ENCODE results near the gene BOD1L2. TPM values are rescaled to one million over a fixed set of nuclear protein-coding genes. Genes with fewer than 3 reads are reported as not detected.

The BOD1L2 gene
- total RNA-seq, 4 donors from 2014 or later: not detected

GRCh38 chr18:57128220-57128932 lies 18.5 kb upstream of the BOD1L2 start:
- Histone ChIP-seq H3K9me3 (no peaks in the 10 kb centered on the region), H3K27ac (replicated peaks in 1 of 4) (no peak overlapping the region), H3K4me3 (no peak overlapping the region), H3K4me1 (no peaks in the 10 kb centered on the region), H3K36me3 (no peaks in the 10 kb centered on the region), H3K27me3 (peaks cover 0 to 50% (median 0%) of the 10 kb centered on the region in 4 donors)
- TF ChIP-seq EP300 (IDR thresholded peaks at IDR 0.05) (no peak), POLR2A (IDR thresholded peaks at IDR 0.05; ENCODE audit: low read depth) (no peak), POLR2AphosphoS5 (IDR thresholded peaks at IDR 0.05) (no peak), CTCF (IDR thresholded peaks at IDR 0.05) (no peak)
- intact Hi-C loops (cut with DNase I): no loop called here
- DNase-seq (ENCODE audit: extremely low spot score): no peak
- 83% methylated on average over 6 of the region's 8 CpGs for WGBS

GRCh38 chr18:57131101-57131500 lies 15.8 kb upstream of the BOD1L2 start:
- H3K27ac ChIP-seq (replicated peaks in 1 of 4): no peak overlapping the region
- peaks cover 0 to 33% (median 0%) of the 10 kb centered on the region in 4 donors for H3K27me3 ChIP-seq
- H3K4me3 ChIP-seq: no peak overlapping the region
- H3K9me3 ChIP-seq: peaks cover 0 to under 1% (median 0%) of the 10 kb centered on the region in 4 donors
- H3K4me1 ChIP-seq: no peaks in the 10 kb centered on the region
- intact Hi-C loops (cut with DNase I): no loop called here
- DNase-seq (ENCODE audit: extremely low spot score): no peak
- whole genome bisulfite sequencing: 69% methylated on average over 5 of the region's 5 CpGs
- no peaks in the 10 kb centered on the region for H3K36me3 ChIP-seq
- TF ChIP-seq POLR2AphosphoS5 (IDR thresholded peaks at IDR 0.05) (no peak), EP300 (IDR thresholded peaks at IDR 0.05) (no peak), CTCF (IDR thresholded peaks at IDR 0.05) (no peak), POLR2A (IDR thresholded peaks at IDR 0.05; ENCODE audit: low read depth) (no peak)

DNA sequence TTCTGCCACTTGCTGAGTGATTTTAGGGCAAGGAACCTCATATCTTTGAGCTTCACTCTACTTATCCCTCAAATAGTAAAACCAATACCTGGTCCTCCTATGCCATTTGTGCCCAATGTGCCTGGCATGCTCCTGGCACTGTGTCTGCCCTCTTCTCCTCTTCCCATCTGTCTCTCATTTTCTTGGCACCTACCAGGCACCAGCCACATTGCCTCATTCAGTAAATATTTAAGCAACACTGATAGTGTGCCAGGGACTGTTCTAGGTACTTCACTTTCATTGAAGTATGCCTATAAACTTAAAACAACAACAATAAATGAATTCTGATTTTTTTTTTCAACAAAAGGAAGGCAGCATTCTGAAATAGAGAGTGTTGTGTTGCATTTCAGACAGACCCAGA lies 15.1 kb upstream of the BOD1L2 start:
- Histone ChIP-seq H3K36me3 (no peaks in the 10 kb centered on the region), H3K9me3 (peaks cover 0 to 4% (median 2%) of the 10 kb centered on the region in 4 donors), H3K4me3 (no peak overlapping the region), H3K27me3 (peaks cover 0 to 37% (median 0%) of the 10 kb centered on the region in 4 donors), H3K27ac (replicated peaks in 1 of 4) (no peak overlapping the region), H3K4me1 (no peaks in the 10 kb centered on the region)
- TF ChIP-seq CTCF (IDR thresholded peaks at IDR 0.05) (no peak), EP300 (IDR thresholded peaks at IDR 0.05) (no peak), POLR2AphosphoS5 (IDR thresholded peaks at IDR 0.05) (no peak), POLR2A (IDR thresholded peaks at IDR 0.05; ENCODE audit: low read depth) (no peak)
- intact Hi-C loops (cut with DNase I): no loop called here
- no peak for DNase-seq (ENCODE audit: extremely low spot score)

GRCh38 chr18:57134618-57135135 lies 12.2 kb upstream of the BOD1L2 start:
- Histone ChIP-seq H3K4me3 (no peak overlapping the region), H3K36me3 (no peaks in the 10 kb centered on the region), H3K4me1 (no peaks in the 10 kb centered on the region), H3K27ac (replicated peaks in 1 of 4) (no peak overlapping the region), H3K9me3 (peaks cover 0 to 4% (median 2%) of the 10 kb centered on the region in 4 donors), H3K27me3 (peaks cover 0 to 17% (median 0%) of the 10 kb centered on the region in 4 donors)
- DNase-seq (ENCODE audit: extremely low spot score): no peak
- intact Hi-C loops (cut with DNase I): no loop called here
- TF ChIP-seq CTCF (IDR thresholded peaks at IDR 0.05) (no peak), POLR2A (IDR thresholded peaks at IDR 0.05; ENCODE audit: low read depth) (no peak), EP300 (IDR thresholded peaks at IDR 0.05) (no peak), POLR2AphosphoS5 (IDR thresholded peaks at IDR 0.05) (no peak)
- WGBS: 41% methylated on average over 4 of the region's 4 CpGs

Measured in esophagus muscularis mucosa (tissue), 4 donors.